ENCODE data around the gene POFUT1. TPM values are rescaled to one million over a fixed set of nuclear protein-coding genes. Genes with fewer than 3 reads are reported as not detected.

The POFUT1 gene
- total RNA-seq, 1 experiment from 2014 or later: 29.4 TPM

GRCh38 chr20:32218156-32218900 lies 10.6 kb downstream of the POFUT1 start:
- DNase-seq (ENCODE audit: low spot score) (no peak), ATAC-seq (no peak)
- no peaks in the 10 kb centered on the region for H3K9me3 Mint-ChIP-seq
- ChIA-PET CTCF (no interaction called here), POLR2A (no interaction called here)
- no peak overlapping the region for H3K4me3 Mint-ChIP-seq
- no peak for TF ChIP-seq ZNF219 (CRISPR knock-in tag; IDR thresholded peaks at IDR 0.05; ENCODE audit: borderline replicate concordance)
- peak; percentile 55; the same call in 1 of the 2 replicates for TF ChIP-seq ZNF121 (CRISPR knock-in tag; IDR thresholded peaks at IDR 0.05)
- no peak for TF ChIP-seq ZNF423 (CRISPR knock-in tag; IDR thresholded peaks at IDR 0.05)
- no peak overlapping the region for H3K27ac Mint-ChIP-seq
- no peaks in the 10 kb centered on the region for H3K4me1 Mint-ChIP-seq
- no peaks in the 10 kb centered on the region for H3K27me3 Mint-ChIP-seq (ENCODE audit: low read depth)
- H3K36me3 Mint-ChIP-seq: peaks cover 49% of the 10 kb centered on the region

DNA sequence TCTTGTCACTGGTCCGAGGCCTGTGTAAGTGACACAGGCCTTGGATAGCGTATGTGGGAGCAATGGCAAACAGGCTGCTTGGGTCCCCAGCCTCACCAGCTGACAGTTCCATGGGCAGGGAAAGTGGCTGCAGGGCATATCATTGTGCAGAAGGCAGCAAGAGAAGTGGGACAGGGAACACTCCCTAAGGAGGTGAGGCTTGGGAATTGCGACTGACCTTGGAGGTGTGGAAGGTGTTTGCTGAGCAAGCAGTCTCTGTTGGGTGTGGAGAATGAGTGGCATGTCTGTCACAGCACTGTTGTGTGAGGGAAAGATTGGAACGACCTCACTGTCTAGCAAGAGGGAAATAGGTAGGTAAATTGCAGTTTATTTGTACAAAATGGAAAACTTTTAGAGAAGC lies 16.8 kb downstream of the POFUT1 start:
- CTCF ChIA-PET: no interaction called here
- H3K36me3 Mint-ChIP-seq: peaks cover 41% of the 10 kb centered on the region

More for the DNA sequence above, 16.8 kb downstream of the POFUT1 start:
- Mint-ChIP-seq H3K27ac (no peak overlapping the region), H3K9me3 (no peaks in the 10 kb centered on the region), H3K4me3 (no peak overlapping the region), H3K4me1 (no peaks in the 10 kb centered on the region), H3K27me3 (ENCODE audit: low read depth) (no peaks in the 10 kb centered on the region)
- TF ChIP-seq MXD4 (CRISPR knock-in tag; IDR thresholded peaks at IDR 0.05; ENCODE audit: borderline replicate concordance) (no peak), RORB (CRISPR knock-in tag; IDR thresholded peaks at IDR 0.05) (no peak), E2F5 (CRISPR knock-in tag; IDR thresholded peaks at IDR 0.05) (no peak), ZNF121 (CRISPR knock-in tag; IDR thresholded peaks at IDR 0.05) (no peak), ZBTB43 (CRISPR knock-in tag; IDR thresholded peaks at IDR 0.05) (no peak), SP1 (CRISPR knock-in tag; conservative IDR thresholded peaks at IDR 0.05) (no peak)
- TF ChIP-seq, protein P1, sequence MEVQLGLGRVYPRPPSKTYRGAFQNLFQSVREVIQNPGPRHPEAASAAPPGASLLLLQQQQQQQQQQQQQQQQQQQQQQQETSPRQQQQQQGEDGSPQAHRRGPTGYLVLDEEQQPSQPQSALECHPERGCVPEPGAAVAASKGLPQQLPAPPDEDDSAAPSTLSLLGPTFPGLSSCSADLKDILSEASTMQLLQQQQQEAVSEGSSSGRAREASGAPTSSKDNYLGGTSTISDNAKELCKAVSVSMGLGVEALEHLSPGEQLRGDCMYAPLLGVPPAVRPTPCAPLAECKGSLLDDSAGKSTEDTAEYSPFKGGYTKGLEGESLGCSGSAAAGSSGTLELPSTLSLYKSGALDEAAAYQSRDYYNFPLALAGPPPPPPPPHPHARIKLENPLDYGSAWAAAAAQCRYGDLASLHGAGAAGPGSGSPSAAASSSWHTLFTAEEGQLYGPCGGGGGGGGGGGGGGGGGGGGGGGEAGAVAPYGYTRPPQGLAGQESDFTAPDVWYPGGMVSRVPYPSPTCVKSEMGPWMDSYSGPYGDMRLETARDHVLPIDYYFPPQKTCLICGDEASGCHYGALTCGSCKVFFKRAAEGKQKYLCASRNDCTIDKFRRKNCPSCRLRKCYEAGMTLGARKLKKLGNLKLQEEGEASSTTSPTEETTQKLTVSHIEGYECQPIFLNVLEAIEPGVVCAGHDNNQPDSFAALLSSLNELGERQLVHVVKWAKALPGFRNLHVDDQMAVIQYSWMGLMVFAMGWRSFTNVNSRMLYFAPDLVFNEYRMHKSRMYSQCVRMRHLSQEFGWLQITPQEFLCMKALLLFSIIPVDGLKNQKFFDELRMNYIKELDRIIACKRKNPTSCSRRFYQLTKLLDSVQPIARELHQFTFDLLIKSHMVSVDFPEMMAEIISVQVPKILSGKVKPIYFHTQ (CRISPR knock-in tag; IDR thresholded peaks at IDR 0.05): no peak
- TF ChIP-seq, protein P2, sequence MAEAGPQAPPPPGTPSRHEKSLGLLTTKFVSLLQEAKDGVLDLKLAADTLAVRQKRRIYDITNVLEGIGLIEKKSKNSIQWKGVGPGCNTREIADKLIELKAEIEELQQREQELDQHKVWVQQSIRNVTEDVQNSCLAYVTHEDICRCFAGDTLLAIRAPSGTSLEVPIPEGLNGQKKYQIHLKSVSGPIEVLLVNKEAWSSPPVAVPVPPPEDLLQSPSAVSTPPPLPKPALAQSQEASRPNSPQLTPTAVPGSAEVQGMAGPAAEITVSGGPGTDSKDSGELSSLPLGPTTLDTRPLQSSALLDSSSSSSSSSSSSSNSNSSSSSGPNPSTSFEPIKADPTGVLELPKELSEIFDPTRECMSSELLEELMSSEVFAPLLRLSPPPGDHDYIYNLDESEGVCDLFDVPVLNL (CRISPR knock-in tag; IDR thresholded peaks at IDR 0.05; ENCODE audit: borderline replicate concordance, low read depth): no peak
- TF ChIP-seq, protein P3, sequence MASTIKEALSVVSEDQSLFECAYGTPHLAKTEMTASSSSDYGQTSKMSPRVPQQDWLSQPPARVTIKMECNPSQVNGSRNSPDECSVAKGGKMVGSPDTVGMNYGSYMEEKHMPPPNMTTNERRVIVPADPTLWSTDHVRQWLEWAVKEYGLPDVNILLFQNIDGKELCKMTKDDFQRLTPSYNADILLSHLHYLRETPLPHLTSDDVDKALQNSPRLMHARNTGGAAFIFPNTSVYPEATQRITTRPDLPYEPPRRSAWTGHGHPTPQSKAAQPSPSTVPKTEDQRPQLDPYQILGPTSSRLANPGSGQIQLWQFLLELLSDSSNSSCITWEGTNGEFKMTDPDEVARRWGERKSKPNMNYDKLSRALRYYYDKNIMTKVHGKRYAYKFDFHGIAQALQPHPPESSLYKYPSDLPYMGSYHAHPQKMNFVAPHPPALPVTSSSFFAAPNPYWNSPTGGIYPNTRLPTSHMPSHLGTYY (CRISPR knock-in tag; IDR thresholded peaks at IDR 0.05): no peak
- POLR2A ChIA-PET: interaction anchor here (0.6 kb wide), 1 partner anchor 17 kb away, joined by 4 read pairs; no protein-coding TSS in a partner anchor
- ATAC-seq (no peak), DNase-seq (ENCODE audit: low spot score) (no peak)
